ENCODE results near the gene TBCB. TPM values are rescaled to one million over a fixed set of nuclear protein-coding genes. Genes with fewer than 3 reads are reported as not detected.

Gene TBCB
- total RNA-seq, 2 donors from 2014 or later = 49.8 to 71.3 TPM

DNA sequence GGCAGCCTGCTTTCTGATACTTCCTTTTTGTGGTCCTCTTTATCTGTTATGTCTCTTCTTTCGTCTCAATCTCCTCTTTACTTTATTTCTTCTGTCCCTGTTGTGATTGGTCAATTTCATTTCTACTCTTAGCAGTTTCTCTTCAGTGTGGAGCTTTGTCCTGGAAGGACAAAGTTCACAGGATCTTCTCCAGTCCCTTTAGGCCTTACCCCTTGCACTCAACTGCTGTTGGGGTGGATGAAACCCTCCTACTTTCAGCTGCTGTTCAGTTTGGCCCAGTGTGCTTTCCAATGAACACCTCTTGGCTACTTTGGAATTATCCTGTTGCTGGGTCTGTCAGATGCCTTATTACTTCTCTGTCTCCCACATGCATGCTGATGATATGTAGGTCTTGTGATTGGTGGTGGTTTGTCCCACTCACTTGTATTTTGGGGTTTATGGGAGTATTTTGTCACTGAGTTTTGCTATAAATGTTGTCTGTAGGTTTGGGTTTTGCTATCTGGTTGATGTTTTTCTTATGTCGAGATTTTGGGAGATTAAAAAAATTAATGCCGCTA, 35.8 kb upstream of the TBCB start:
- TF ChIP-seq, protein P1, sequence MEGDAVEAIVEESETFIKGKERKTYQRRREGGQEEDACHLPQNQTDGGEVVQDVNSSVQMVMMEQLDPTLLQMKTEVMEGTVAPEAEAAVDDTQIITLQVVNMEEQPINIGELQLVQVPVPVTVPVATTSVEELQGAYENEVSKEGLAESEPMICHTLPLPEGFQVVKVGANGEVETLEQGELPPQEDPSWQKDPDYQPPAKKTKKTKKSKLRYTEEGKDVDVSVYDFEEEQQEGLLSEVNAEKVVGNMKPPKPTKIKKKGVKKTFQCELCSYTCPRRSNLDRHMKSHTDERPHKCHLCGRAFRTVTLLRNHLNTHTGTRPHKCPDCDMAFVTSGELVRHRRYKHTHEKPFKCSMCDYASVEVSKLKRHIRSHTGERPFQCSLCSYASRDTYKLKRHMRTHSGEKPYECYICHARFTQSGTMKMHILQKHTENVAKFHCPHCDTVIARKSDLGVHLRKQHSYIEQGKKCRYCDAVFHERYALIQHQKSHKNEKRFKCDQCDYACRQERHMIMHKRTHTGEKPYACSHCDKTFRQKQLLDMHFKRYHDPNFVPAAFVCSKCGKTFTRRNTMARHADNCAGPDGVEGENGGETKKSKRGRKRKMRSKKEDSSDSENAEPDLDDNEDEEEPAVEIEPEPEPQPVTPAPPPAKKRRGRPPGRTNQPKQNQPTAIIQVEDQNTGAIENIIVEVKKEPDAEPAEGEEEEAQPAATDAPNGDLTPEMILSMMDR (IDR thresholded peaks at IDR 0.05) = no peak
- TF ChIP-seq POLR2A (IDR thresholded peaks at IDR 0.05) = no peak
- no peaks in the 10 kb centered on the region for H3K36me3 ChIP-seq (replicated peaks in 1 of 2; ENCODE audit: insufficient read depth in 1 of 2, low read depth in 2 of 2)
- no peaks in the 10 kb centered on the region for H3K27me3 ChIP-seq
- H3K4me3 ChIP-seq = no peak overlapping the region
- H3K4me1 ChIP-seq = no peaks in the 10 kb centered on the region
- no peak overlapping the region for H3K27ac ChIP-seq
- no peak for ATAC-seq
- H3K9me3 ChIP-seq = no peaks in the 10 kb centered on the region
- DNase-seq = no peak
- intact Hi-C loops (cut with DNase I) = no loop called here
- 88 to 90% methylated on average over 3 of the region's 3 CpGs for WGBS, 2 donors

DNA sequence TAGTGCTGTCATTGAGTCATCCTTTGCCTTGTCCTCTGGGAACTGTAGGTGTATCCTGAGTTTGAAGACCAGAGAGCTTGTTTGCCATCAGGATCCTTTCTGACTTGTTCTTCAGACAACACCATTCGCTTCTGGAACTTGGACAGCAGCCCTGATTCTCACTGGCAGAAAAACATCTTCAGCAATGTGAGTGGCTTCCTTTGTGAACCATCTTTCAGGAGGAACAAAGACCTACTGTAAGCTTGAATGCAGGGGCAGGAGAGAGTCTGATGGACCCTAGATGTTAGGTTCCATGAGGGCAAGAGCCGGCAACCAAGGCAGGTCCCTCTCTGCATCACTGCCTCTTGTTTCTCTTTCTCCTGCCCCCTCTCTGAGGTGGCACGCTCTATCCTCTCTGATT, 33.9 kb upstream of the TBCB start:
- H3K36me3 ChIP-seq (replicated peaks in 1 of 2; ENCODE audit: insufficient read depth in 1 of 2, low read depth in 2 of 2) = no peaks in the 10 kb centered on the region
- DNase-seq = no peak

DNA sequence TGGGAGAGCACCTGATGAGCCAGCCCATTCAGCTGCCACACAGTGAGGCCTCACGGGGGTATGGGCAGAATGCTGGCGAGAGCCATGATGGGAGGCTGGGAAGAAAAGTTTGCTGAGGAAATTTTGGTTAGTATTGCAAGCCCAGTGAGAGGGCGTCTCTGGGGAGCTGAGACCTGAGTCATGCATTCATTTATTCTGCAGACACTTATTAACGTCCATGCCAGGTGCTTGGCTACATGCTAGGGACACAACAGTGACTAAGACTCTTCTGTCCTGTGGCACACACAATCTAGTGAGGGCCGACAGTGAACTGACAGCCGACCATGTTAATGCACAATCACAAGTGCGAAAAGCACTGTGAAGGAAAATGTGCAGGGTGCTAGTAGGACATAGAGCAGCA, 33.4 kb upstream of the TBCB start:
- ATAC-seq (no peak), DNase-seq (no peak)
- intact Hi-C loops (cut with DNase I) = no loop called here
- no peaks in the 10 kb centered on the region for H3K4me1 ChIP-seq
- no peak overlapping the region for H3K4me3 ChIP-seq
- H3K27me3 ChIP-seq = no peaks in the 10 kb centered on the region
- no peak for TF ChIP-seq POLR2A (IDR thresholded peaks at IDR 0.05)
- TF ChIP-seq, protein P1 (IDR thresholded peaks at IDR 0.05) = no peak
- H3K9me3 ChIP-seq = no peaks in the 10 kb centered on the region
- no peak overlapping the region for H3K27ac ChIP-seq
- 84 to 92% methylated on average over 7 of the region's 7 CpGs for WGBS, 2 donors
- no peaks in the 10 kb centered on the region for H3K36me3 ChIP-seq (replicated peaks in 1 of 2; ENCODE audit: insufficient read depth in 1 of 2, low read depth in 2 of 2)

More for the DNA sequence above, 33.9 kb upstream of the TBCB start:
- Histone ChIP-seq H3K4me1 (no peaks in the 10 kb centered on the region), H3K27ac (no peak overlapping the region), H3K9me3 (no peaks in the 10 kb centered on the region), H3K27me3 (no peaks in the 10 kb centered on the region), H3K4me3 (no peak overlapping the region)
- WGBS, 2 donors = 96 to 98% methylated on average over 3 of the region's 3 CpGs
- TF ChIP-seq, protein P1 (IDR thresholded peaks at IDR 0.05) = no peak
- no peak for TF ChIP-seq POLR2A (IDR thresholded peaks at IDR 0.05)
- no peak for ATAC-seq
- intact Hi-C loops (cut with DNase I) = no loop called here

GRCh38 chr19:36082916-36083315, 32.4 kb upstream of the TBCB start:
- Histone ChIP-seq H3K4me1 (no peaks in the 10 kb centered on the region), H3K36me3 (replicated peaks in 1 of 2; ENCODE audit: insufficient read depth in 1 of 2, low read depth in 2 of 2) (no peaks in the 10 kb centered on the region), H3K27me3 (no peaks in the 10 kb centered on the region), H3K27ac (no peak overlapping the region), H3K4me3 (no peak overlapping the region), H3K9me3 (no peaks in the 10 kb centered on the region)
- intact Hi-C loops (cut with DNase I) = no loop called here
- 83 to 86% methylated on average over 13 of the region's 13 CpGs for WGBS, 2 donors
- no peak for ATAC-seq
- no peak for TF ChIP-seq POLR2A (IDR thresholded peaks at IDR 0.05)
- TF ChIP-seq, protein P1 (IDR thresholded peaks at IDR 0.05) = no peak
- no peak for DNase-seq

All from body of pancreas (tissue), 4 donors.